T-helper 2 cell treated with Interferon-gamma antibody and Interleukin-4, amounts not matched to agents 100 ng/mL and 5 ng/mL, for 36 hours (primary cell): ENCODE measurements around the gene TBRG4. TPM values are rescaled to one million over a fixed set of nuclear protein-coding genes. Genes with fewer than 3 reads are reported as not detected.

Source experiments
- intact Hi-C: fragments of 100-400 bp; cut with micrococcal nuclease; formaldehyde crosslinking; loops from one replicate; pipeline ENCODE4 v1.15.1; 2023
- total RNA-seq: library from RNA; stranded (reverse); gene quantifications from 2 replicates; pipeline ENCODE4 v1.2.3, GENCODE V29; 2022

Gene TBRG4
- total RNA-seq: 118 and 119 TPM in 2 replicates

DNA sequence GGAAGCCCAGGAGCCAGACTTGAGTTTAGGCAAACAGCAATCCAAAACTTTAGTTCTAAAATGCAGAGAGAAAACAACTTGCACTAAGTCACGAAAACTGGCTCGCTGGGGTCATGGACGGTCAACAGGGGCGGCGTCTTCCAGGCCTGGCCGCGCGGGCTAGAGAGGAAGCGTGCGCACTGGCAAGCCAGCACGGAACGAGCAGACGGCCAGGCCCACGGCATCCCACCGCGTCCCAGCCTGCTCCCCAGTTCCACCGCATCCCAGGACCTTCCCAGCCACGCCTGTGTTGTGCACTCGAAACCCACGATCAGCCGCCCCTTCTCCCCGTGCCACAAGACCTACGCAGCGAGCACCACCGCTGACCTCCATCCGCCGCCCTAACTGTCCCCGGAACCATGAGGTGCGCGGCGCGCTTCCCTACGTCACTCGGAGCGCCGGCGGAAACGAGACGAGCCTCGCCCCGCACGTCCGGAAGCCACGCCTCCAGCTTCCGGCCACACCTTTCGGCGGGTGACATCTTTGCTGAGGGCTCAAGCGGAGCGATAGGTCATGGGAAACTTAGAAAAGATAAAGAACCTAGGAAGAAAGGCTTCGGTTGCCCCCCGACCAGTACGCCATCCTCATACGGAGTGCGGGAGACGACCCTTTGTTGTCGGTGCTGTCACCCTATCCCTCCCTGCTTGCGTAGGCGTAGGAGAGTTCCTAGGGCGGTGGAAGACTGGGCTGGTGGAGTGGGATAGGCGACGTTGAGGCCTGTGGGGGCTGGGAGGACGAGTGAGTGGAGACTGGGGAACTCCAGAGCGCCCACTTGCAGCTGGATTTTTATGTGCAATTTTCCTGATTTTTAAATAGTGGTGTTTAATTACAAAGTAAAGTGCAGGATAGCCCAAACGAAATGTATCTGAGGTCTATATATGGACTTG lies at the start of gene TBRG4:
TSS of gene TBRG4 (minus strand) at position 400 of the 926 bp plus-strand sequence. CDS start 2,460 bp downstream, outside the sequence.
- intact Hi-C loops: loop anchor here (1.0 to 5.0 kb wide), 7 partner anchors 25 to 529 kb away; partner anchors contain the start of genes H2AZ2, MYO1G, PURB and TMED4

DNA sequence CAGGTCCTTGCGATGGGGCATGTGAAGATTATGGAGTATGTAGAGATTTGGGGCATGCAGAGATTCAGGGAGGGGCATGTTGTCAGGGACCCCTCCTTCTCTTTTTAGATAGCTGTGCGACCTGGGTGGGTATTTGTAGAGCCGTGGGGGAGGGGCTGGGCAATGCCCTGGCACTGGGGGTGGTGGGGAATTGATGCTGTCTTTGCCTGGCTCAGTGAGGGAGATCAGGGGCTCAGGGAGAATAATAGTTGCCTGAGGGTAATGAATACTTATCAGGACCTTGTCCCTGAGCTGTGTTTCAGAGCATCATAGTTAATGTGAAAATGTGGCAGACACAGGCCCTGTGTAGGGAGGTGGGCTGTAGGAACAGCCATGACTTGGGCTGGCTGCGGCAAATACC lies 49.6 kb upstream of the TBRG4 start:
- intact Hi-C loops: no loop called here

DNA sequence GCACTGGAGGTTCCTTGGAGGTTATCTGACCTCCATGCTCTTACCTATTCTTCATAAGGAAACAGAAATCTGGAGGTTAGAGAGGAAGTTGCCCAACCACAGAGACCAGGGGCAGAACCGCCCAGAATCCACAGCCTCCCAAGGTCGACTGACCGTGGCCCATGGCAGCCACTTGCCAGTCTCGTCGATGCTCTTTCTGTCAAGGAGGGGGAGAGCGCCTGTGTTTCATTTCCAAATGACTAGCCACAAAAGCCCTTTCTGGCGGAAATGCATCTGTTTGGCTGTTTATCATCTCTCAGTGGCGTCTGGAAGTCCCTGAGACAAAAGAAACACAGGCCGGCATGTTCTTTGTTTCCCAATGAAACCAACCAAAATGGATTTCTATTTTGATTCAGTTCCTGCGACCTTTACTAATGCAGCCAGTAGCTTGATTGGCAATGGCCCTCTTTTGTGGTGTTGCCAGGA lies 49.0 kb upstream of the TBRG4 start:
- intact Hi-C loops: no loop called here

DNA sequence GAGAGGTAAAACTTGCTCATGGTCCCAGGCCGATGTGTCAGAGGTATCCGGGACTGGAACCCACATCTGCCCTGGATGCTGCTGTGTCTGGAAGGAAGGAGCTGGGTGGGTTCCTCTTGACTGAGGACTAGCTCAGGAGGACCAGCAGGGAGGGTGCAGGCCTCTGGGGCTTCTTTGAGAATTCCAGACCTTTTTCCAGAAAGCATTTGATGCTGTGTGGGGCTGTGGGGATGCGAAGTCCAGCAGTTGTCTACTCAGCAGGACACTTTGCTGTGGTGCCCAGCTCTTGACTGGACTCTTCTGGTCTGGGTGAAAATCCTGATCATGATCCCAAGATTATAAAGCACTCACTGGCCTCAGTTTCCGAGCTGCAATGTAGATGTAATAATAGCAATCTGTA lies 47.8 kb upstream of the TBRG4 start:
- intact Hi-C loops: loop anchor here (10.0 kb wide), 1 partner anchor 56 kb away; no protein-coding TSS in a partner anchor

DNA sequence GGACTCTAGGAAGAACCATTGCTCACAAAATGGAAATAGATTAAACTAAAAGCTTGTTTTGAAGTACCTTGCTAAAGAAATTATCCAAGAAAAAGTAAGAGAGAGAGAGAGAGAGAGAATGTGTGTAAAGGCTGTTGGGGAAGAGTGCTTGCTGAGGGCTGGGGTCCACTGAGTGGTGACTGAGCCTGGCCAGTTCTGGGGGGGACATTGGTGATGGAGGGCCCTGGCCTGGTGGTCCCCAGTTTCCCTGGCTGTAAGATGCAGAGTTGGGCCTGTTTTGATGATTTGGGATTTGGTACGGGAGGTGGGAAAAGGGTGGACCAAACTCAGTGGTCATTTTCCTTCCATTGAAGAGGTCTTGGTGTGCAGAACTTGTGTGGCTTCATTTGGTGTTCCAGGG lies 47.0 kb upstream of the TBRG4 start:
- intact Hi-C loops: loop anchor here (10.0 kb wide), 1 partner anchor 56 kb away; no protein-coding TSS in a partner anchor

DNA sequence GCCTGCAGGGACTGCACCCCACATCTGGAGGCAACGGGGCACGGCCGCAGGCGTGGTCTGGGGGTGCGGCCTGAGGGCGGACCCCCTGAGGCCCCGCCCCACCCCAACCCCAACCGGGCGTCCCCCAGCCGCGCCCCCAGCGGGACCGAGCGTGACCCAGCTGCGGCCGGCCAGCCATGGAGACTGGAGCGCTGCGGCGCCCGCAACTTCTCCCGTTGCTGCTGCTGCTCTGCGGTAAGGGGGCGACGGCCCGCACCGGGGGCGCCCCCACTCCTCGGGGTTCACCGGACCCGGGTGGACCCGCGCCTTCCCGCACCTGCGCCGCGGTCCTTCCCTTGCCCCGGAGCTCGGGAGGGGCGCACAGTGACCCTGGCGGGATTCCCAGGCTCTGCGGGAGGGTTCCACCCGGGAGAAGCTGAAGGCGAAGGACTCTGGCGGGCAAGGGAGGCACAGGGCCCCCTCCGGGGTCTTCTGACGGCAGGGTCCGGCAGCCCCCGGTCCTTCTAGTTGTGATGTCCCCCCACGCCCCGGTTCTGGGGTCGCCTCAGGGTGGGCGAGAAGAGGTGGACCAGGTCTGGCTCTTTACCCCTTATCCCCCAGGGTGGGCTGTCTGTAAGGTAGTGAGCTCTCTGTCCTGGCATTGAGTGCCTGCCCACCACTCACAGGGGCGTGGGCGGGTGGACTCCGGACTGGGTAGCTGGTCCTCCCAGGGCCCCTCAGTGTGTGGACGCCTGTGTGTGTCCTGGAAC lies 46.3 kb upstream of the TBRG4 start, which contains the start of gene RAMP3:
TSS of gene RAMP3 (plus strand) at position 139 of the 749 bp plus-strand sequence. CDS start at position 177, 38 bp downstream.
- intact Hi-C loops: loop anchor here (10.0 kb wide), 1 partner anchor 57 kb away; no protein-coding TSS in a partner anchor

DNA sequence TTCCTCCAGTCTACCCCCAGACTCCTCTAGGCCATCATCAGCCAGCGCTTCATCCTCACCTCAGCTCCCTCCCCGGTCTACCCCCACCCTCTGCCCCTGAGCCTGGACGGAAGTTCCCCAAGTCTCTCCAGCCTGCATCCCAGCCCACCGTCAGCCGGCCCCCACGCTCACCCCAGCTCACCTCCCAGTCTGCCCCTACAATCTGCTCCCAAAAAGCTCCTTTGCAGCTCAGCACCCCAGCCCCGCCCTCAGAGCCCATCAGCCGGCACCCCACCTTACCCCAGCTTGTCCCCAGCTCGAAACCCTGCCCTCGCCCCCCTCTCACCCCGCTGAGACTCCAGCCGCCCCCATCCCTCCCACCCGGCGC lies 45.8 kb upstream of the TBRG4 start:
- intact Hi-C loops: loop anchor here (10.0 kb wide), 1 partner anchor 58 kb away; no protein-coding TSS in a partner anchor

DNA sequence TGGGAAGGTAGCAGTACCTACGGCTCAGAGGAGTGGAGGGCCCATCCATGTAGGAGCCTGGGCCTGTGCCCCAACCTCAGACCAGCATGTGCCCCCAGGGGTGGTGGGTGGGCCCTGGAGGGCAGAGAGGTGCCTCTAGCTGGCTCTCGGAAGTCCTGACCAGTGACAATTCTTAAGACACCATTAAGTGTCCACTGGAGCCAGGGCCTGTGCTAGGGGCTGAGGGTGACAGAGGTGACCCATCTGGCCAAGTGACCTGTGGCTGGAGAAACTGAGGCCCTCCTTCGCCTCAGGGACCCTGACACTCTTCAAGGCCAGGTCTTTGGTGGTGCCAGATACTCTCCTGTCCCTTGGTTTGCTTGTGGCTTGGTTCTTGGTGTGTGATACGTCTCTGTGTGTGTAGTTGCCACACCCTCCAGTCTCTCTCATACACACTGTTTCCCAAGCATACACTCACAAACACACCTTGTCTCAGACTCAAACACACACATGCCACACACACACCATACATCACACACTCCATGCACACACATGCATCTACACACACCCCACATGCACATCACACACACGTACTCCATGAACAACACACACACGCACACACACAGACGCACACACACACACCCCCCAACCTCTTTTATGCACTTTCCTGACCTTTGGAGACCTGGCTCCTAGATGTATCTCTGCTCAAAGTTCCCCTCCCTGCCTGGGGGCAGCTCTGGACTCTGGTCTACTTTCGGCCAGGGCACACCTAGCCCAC lies 45.2 kb upstream of the TBRG4 start:
- intact Hi-C loops: loop anchor here (10.0 kb wide), 1 partner anchor 58 kb away; no protein-coding TSS in a partner anchor

DNA sequence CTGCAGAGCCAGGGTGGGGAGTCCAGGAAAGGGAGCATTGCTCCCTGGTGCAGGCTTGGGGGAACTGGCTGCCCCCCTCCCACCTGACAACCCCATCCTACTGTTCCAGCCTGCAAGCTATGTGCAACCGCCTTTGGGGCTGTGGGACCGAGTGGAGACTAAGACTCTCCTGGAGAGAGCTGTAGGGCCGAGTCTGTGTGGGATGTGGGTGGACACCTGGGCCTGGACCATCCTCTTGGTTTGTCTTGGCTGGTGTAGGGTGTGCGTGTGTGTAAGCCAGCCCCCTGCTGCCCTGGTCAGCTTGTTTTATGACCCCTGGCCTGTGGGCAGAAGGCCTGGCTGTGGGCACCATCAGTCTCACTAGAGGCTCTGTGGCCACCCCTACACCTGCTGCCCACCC lies 44.4 kb upstream of the TBRG4 start:
- intact Hi-C loops: loop anchor here (10.0 kb wide), 1 partner anchor 59 kb away; no protein-coding TSS in a partner anchor

DNA sequence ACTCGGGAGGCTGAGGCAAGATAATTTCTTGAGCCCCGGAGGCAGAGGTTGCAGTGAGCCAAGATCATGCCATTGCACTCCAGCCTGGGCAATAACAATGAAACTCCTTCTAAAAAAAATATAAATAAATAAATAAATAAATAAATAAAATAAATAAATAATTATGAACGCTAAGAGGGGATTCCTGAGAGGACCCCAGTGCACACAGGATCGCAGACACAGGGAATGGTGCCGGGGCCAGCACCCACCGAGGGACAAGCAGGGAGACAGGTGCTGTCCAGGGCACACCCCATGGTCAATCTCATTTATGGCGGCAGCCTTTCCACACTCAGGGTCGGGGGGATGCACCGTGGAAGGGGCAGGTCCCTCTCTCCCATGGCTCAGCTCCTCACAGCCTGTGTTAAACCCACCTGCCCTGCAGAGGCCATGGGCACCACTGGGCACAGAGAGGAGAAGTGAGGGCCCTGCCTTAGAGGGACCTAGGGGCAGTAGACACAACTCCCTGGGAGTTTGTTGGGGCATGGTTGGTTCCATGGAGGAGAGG lies 43.9 kb upstream of the TBRG4 start:
- intact Hi-C loops: loop anchor here (10.0 kb wide), 1 partner anchor 59 kb away; no protein-coding TSS in a partner anchor

DNA sequence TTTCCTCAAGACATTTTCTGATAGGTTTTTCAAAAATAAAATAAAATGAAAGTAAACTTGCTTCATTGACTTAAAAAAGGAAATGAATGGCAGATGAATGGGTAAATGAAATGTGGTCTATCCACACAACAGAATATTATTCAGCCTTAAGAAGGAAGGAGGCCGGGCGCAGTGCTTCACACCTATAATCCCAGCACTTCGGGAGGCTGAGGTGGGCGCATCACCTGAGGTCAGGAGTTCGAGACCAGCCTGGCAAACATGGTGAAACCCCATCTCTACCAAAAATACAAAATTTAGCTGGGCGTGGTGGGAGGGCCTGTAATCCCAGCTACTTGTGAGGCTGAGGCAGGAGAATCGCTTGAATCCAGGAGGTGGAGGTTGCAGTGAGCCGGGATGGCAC lies 42.4 kb upstream of the TBRG4 start:
- intact Hi-C loops: loop anchor here (1.0 to 10.0 kb wide), 2 partner anchors 61 to 106 kb away; no protein-coding TSS in a partner anchor

DNA sequence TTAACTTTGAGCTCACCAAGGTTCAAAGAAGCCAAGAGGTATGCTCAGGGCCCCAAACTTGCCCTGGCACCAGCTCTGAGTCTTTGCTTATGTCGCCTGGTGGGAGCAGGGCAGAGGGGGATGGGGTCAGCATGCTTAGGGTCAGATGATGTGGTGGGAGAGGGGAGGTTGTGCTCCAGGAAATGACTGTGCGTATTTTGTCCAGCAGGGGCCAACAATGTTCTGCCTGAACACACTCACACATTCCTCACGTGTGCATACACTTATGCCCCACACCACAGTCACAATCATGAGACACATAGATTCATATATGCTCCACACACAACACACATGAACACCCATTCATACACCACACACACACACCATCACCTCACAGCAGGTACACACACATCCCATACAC lies 41.7 kb upstream of the TBRG4 start:
- intact Hi-C loops: loop anchor here (10.0 kb wide), 1 partner anchor 62 kb away; no protein-coding TSS in a partner anchor

DNA sequence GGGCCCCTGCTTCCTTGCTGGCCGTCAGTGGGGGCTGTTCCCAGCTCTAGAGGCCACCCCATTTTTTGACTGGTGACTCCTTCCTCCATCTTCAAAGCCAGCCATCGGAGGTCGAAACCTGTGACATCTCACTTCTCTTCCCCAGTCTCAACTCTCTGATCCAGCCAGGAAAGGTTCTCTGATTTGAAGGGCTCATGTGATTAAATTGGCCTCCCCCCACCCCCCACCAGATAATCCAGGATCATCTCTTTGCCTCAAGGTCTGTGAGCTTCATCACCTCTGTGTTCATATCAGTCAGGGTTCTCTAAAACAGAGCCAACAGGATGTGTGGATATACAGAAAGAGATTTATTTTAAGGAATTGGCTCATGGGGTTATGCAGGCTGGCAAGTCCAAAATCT lies 40.5 kb upstream of the TBRG4 start:
- intact Hi-C loops: loop anchor here (10.0 kb wide), 1 partner anchor 63 kb away; no protein-coding TSS in a partner anchor

DNA sequence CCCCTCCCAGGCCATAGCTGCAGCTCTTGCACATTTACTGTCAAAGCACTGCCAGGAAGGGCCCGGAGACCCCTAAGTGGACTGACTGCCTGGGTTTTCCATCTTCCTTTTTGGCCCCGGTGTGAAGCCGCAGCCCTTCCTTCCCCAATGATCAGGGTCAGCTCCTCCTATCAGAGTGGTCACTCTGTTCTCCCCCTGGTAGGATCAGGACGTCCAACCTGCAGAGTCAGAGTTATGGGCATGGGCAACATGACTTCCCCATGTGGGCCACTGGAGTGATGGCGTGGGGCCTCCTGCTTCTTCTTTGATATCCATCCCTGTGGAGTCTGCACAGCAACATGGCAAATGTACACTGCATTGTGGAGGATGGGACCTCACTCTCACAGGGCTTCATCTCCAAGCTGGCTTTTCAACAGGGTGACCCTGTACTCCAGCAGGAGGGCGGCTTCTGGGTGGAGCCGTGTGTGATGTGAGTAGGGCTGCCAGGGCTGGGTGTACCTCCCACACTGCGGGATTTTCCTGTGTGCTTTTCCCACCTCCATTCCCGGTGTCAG lies 39.7 kb upstream of the TBRG4 start:
- intact Hi-C loops: loop anchor here (10.0 kb wide), 1 partner anchor 64 kb away; no protein-coding TSS in a partner anchor

DNA sequence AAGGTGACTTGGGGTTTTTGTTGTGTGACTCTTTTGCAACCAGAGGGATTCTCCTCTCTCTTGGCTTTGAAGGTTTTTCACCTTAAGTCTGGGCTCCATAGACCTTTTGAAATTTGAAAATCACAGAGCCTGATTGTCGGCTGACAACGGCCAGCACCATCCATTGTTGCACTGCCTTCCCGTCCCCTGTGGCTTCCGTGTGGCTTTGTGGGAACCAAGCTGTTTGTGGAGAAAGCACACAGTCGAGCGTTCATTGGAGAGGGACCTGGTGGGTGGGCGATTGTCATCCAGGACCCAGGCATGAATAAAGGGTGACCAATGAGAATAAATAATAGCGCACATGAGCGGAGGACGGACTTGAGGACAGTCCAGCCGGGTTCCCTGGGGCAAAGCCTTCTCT lies 38.7 kb upstream of the TBRG4 start:
- intact Hi-C loops: loop anchor here (10.0 kb wide), 1 partner anchor 65 kb away; no protein-coding TSS in a partner anchor

DNA sequence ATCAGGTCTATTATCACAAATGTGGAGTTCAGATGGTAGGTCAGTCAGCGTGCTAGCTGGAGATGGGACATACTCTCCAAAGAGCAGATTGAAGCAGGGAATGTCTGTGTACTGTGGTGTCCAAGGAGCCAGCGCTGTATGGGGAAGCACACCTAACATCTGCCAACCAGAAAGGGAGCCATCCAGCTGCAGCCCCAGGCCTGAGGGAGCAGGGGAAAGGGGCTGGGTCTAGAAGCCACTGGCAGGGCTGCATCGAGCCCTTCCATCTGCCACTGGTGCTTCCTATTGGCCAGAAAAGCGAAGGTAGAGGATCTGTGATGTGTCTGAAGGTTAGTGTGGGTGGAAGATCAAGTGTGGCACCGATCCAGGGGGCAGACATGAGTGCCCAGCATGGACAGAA lies 38.1 kb upstream of the TBRG4 start:
- intact Hi-C loops: loop anchor here (10.0 kb wide), 1 partner anchor 65 kb away; no protein-coding TSS in a partner anchor

DNA sequence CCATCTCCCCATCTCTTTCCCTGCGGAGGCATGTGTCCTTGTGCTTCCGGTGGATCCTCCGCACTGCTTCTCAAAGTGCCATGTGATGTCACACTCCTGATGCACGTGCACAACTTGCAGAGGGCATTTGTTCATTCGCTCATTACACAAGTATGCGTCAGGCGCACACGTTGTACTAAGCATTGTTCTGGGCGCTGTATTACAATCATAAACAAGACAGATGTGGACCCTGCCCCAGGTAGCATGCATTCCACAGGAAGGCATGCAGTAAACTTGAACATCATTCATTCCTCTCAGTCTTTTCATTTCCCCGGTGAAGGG lies 37.1 kb upstream of the TBRG4 start:
- intact Hi-C loops: no loop called here

DNA sequence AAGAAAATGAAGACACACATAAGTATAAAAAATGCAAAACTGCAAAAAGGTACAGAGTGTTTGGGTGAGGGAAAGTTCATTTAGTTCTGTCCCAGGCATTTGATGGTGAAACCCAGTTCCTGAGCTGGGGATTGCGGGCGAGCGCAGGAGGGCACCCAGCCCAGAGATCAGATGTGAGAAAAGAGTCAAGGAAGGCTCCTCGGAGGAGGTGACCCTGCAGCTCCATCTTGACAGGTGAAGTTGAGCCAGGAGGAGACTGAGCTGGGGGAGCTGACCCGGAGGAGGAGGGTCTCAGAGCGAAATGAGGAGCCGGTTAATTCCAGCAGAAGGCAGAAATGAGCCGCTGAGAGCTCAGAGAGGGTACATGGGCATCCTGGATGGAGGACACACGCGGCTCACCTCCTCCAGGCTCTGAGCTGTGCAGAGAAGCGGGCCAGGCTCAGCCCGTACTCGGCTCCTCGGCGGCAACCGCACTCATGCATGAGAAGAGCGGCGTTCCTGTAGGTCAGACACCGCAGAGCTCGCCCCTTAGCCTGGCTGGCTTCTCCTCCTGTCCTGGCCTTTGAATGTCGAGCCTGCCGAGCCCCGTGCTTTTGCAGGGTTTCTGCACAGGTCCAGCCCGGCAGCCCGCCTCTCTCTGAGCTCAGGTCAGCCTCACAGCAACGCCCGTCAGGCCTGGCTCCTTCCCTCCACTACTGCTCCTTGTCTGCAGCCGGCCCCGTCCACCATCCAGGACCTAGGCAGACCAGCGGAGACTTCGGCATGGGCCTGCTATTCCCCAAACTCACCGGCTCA lies 36.6 kb upstream of the TBRG4 start:
- intact Hi-C loops: no loop called here
